ENCODE data around the gene TSPAN6.

GRCh38 chrX:100593581-100593980 lies 43.0 kb downstream of the TSPAN6 start:
- TF ChIP-seq GATA2 (IDR thresholded peaks at IDR 0.05; ENCODE audit: low read depth, low read length) (no peak), GATA3 (IDR thresholded peaks at IDR 0.05; ENCODE audit: low read depth, low read length) (no peak)
